IPS-NIHi7 (cell line): ENCODE results near the gene F11R.
"Not testable (repeated sequence)": the region's sequence is repeated elsewhere in the genome, so short reads cannot be mapped to it uniquely, and the experiment has no call there.

Experiments used
- DNase-seq: peaks from one replicate; pipeline ENCODE4 v3.0.0; 2012; ENCODE audit warnings: mixed read lengths; ENCODE audit errors: extremely low spot score

Gene F11R

GRCh38 chr1:160972939-160973338, 48.0 kb downstream of the F11R start:
- DNase-seq: no peak

- peak; percentile 50 for DNase-seq
These were observed 49.3 kb downstream of the F11R start for GRCh38 chr1:160971618-160972056.

GRCh38 chr1:160963521-160963920, 57.4 kb downstream of the F11R start:
- no peak for DNase-seq

- no peak for DNase-seq
These were observed 59.5 kb downstream of the F11R start for GRCh38 chr1:160961419-160961818.

- DNase-seq: no peak
These were observed 64.0 kb downstream of the F11R start for GRCh38 chr1:160956966-160957365.

- DNase-seq: peak; percentile 86
These were observed 66.5 kb downstream of the F11R start, which contains the start of gene ITLN2 for GRCh38 chr1:160954158-160955104. ITLN2 (minus strand) TSS chr1:160954809; CDS start chr1:160954741, 68 bp downstream.

- DNase-seq: no peak
These were observed 67.9 kb downstream of the F11R start for GRCh38 chr1:160953030-160953429.

- no peak for DNase-seq
These were observed 68.8 kb downstream of the F11R start for GRCh38 chr1:160952129-160952510.

- peak; percentile 76 for DNase-seq
These were observed 69.4 kb downstream of the F11R start for GRCh38 chr1:160951443-160952128.

- DNase-seq: no peak
These were observed 70.3 kb downstream of the F11R start for GRCh38 chr1:160950657-160951056.

- DNase-seq: no peak
These were observed 71.1 kb downstream of the F11R start for GRCh38 chr1:160949881-160950280.

- not testable (repeated sequence) for DNase-seq
These were observed 71.6 kb downstream of the F11R start for GRCh38 chr1:160949216-160949880.

GRCh38 chr1:160947174-160947759, 73.7 kb downstream of the F11R start:
- DNase-seq: not testable (repeated sequence)

- DNase-seq: not testable (repeated sequence)
These were observed 75.1 kb downstream of the F11R start for GRCh38 chr1:160945881-160946280.
